GM21529 (cell line): ENCODE results near the gene TBX1.

Experiments
- ATAC-seq: cut with Tn5 transposase; IDR thresholded peaks from one replicate; pipeline ENCODE4 v1.9.1; 2021; ENCODE audit not compliant: unreplicated experiment

Gene TBX1

GRCh38 chr22:19798003-19798665 lies 37.6 kb downstream of the TBX1 start:
- ATAC-seq = no peak

GRCh38 chr22:19798891-19799293 lies 38.3 kb downstream of the TBX1 start:
- ATAC-seq = no peak

GRCh38 chr22:19799322-19800190 lies 39.0 kb downstream of the TBX1 start:
- no peak for ATAC-seq

GRCh38 chr22:19800306-19800705 lies 39.7 kb downstream of the TBX1 start:
- ATAC-seq = no peak

GRCh38 chr22:19800761-19801244 lies 40.2 kb downstream of the TBX1 start:
- no peak for ATAC-seq

GRCh38 chr22:19801340-19802000 lies 40.9 kb downstream of the TBX1 start:
- no peak for ATAC-seq

- ATAC-seq = no peak
Observed at GRCh38 chr22:19802001-19802893, 41.7 kb downstream of the TBX1 start.

GRCh38 chr22:19802894-19803735 lies 42.5 kb downstream of the TBX1 start:
- ATAC-seq = no peak

- no peak for ATAC-seq
Observed at GRCh38 chr22:19803736-19804267, 43.2 kb downstream of the TBX1 start.

- no peak for ATAC-seq
Observed at GRCh38 chr22:19805821-19806212, 45.2 kb downstream of the TBX1 start.

GRCh38 chr22:19806213-19807160 lies 45.9 kb downstream of the TBX1 start:
- ATAC-seq = no peak

GRCh38 chr22:19807161-19807913 lies 46.8 kb downstream of the TBX1 start:
- ATAC-seq = no peak

- no peak for ATAC-seq
Observed at GRCh38 chr22:19807914-19808872, 47.6 kb downstream of the TBX1 start.

GRCh38 chr22:19808873-19809478 lies 48.4 kb downstream of the TBX1 start:
- ATAC-seq = no peak

GRCh38 chr22:19809741-19810140 lies 49.2 kb downstream of the TBX1 start:
- no peak for ATAC-seq
